Measurements from ENCODE around the gene KRT1.

KRT1 gene

GRCh38 chr12:52632656-52633055 lies 47.6 kb downstream of the KRT1 start:
- no peak for DNase-seq

GRCh38 chr12:52631676-52632459 lies 48.3 kb downstream of the KRT1 start:
- no peak for DNase-seq

DNA sequence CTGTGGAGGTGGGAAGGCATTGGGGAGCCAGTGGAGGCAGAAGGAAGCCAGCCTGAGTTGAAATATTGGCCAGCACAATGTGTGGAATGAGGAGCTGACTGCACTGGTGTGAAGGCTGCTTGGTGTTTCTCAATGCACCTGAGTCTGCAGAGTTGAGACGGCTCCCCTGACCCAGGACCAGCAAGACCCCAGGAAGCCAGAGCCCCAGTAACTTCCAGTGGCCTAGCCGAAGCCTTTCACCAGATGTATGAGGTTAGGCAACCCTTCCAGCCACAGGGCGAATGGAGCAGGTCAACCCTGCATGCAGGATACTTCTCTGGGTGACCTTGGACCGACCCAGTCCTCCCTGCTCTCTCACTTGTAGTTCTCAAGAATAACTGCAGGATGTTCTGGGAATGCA lies 48.9 kb downstream of the KRT1 start:
- no peak for DNase-seq

DNA sequence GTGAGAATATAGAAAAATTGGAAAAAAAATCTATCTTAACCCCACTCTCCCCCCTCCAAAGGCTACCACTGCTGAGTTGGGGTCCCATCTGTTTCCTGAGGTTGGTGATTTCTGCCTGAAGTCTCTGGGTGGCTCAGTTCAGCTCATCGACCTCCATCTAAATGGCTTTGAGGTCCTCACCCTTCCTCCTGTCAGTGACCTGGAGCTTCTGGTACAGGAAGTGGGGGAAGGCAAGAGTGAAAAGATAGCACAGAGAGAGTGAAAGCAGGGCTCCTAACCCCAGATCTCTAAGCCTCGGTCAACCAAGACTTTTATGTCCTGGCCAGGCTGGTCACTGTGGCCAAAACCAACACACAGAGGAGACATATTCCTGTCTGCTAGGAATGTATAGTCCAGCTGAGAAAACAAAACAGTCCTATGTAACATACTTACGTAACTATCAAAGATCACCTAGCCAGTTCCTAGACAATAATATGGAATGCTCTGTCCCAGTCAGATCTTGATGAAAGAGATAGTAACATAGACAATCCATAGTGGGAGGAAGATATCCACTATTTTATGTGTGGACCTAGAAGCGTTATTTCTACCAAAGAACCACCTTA lies 49.5 kb downstream of the KRT1 start:
- peak; percentile 34 for DNase-seq

DNA sequence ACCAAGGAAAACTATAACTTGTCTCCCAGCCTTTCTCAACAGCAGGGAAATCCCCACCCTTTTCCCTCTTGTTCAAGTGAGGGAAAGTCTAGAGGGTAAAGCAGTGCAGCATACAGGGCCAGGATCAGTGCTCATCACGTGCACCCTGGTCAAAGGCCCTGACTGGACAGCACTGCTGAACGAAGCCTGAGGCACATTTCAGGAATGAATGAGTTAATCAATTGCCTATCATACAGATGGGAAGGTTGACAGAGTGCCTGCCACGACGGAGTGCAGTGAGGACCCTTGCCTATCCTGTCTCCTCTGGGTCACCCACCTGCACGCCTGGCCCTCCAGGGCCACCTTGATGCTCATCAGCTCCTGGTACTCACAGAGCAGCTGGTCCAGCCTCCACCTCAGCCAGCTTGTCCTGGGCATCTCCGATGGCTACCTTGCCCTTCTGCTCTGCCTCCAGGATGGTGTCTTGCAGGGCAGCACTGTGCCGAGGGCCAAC lies 50.2 kb downstream of the KRT1 start:
- no peak for DNase-seq

- DNase-seq = no peak
Measured at GRCh38 chr12:52629281-52630007, 50.8 kb downstream of the KRT1 start.

GRCh38 chr12:52628841-52629240 lies 51.4 kb downstream of the KRT1 start:
- no peak for DNase-seq

DNA sequence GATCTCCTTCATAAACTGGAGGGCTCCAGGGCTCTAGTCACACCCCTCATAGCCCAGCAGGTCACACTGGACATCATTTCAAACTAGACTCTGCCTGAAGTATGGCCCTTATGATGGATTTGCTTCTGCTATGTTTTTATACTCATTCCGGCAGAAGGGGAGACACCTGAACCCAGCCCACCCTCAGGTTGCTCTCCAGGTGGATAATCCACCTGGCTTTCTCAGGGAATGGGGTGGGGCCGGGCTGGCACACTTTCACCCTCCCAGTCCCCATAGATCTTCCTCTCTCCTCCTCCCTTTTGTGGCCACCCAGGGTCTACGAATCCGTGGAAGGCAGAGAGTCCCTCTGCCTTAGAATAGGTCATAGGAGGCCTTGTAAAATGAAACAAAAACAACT lies 52.1 kb downstream of the KRT1 start:
- DNase-seq = no peak

DNA sequence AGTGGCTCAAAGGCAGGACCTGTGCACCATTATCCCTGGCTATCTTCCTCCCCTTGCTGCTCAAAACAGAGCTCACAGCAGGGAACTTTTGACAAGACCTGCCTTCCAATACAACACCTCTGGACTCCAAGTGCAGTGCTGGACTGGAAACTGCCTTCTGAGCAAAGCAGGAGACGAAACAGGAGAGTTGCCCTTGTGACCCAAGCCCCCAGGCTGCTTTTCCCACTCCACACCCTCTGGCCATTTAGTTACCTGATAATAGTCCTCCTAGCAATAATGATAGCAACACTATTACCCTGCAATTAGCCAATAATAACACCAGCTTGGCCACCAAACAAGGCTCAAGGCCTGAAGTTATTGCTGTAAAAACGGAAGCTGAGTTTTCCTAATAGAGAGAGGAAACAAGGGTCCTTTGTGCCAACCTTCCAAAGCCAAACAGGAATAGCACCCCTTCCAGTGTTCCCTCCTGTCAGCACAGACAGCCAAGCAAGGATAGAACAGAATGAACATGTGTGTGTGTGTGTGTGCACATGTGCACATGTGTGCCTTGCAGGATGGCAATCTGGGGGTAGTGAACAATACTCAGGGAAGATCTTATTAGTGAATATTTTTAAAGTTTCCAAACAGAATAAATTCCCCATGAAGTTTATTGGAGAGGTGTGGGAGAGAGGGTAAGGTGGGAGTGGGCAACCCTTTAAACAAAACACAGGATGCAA lies 52.7 kb downstream of the KRT1 start:
- no peak for DNase-seq

All from CD4-positive, alpha-beta T cell treated with Interleukin-6 for 4 hours (primary cell).